Stimulated activated effector memory CD8-positive, alpha-beta T cell treated with anti-CD3 and anti-CD28 coated beads, Interleukin-12 subunit alpha, Interleukin-12 subunit beta, amount 100 ng/mL, for 72 hours (primary cell): ENCODE results near the gene LRGUK.

Experiments used
- ATAC-seq: fragments of 150-1000 bp; cut with Tn5 transposase; 2 replicates; pipeline ENCODE4 v1.10.0; 2021
- DNase-seq, 2 donors: peaks; one replicate each; pipeline ENCODE4 v3.0.0; 2021 to 2022; ENCODE audit warnings: low spot score in 2 of 2
- H3K27ac Mint-ChIP-seq: one replicate; pipeline ENCODE4 v1.8.0; 2022; ENCODE audit warnings: mild to moderate bottlenecking, mixed read lengths
- H3K36me3 Mint-ChIP-seq: one replicate; pipeline ENCODE4 v1.8.0; 2022; ENCODE audit warnings: mild to moderate bottlenecking, mixed read lengths
- H3K4me1 Mint-ChIP-seq: one replicate; pipeline ENCODE4 v1.8.0; 2022; ENCODE audit warnings: mixed read lengths
- H3K4me3 Mint-ChIP-seq: one replicate; pipeline ENCODE4 v1.8.0; 2022; ENCODE audit warnings: mild to moderate bottlenecking, mixed read lengths
- H3K9me3 Mint-ChIP-seq: one replicate; pipeline ENCODE4 v1.8.0; 2022; ENCODE audit warnings: mixed read lengths

The LRGUK gene

DNA sequence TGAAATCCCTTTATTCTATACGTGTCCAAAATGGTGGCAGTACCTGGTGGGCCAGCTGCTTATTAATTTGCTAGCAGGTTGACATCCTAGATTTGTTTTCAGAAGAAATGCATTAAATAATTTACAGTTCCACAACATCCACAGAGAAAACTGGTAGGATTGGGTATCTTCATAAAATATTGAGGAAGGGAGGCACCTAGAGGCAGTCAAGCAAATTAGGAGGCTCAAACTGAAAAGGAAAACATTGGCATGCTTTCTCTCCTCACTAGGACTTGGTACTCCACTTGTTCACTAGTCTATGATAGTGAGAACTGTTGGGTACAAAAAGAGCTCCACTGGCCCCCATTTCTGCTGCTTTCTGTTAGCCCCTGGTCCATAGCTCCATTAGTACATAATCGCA is 18.3 kb upstream of the LRGUK start:
- Mint-ChIP-seq H3K4me3 (no peak overlapping the region), H3K27ac (no peak overlapping the region), H3K36me3 (no peaks in the 10 kb centered on the region), H3K4me1 (no peaks in the 10 kb centered on the region), H3K9me3 (no peaks in the 10 kb centered on the region)
- ATAC-seq: no peak
- no peak for DNase-seq

DNA sequence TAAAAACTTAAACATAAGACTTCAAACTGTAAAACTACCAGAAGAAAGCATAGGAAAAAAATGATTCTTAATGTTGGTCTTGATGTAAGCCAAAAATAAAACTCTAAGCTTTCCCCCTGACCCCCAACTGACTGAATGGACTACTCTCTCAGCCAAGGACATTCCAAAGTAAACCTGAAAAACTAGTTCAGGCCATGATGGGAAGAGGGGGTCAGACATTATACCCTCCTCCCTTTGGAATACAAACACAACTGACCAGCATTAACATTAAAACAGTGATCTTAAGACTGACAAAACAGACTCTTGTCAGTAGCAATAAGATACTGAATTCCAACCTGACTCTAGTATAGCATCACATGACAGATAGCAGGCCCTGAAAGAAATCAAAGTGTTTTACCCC is 13.5 kb upstream of the LRGUK start:
- no peaks in the 10 kb centered on the region for H3K4me1 Mint-ChIP-seq
- no peak for ATAC-seq
- H3K4me3 Mint-ChIP-seq: no peak overlapping the region
- no peak overlapping the region for H3K27ac Mint-ChIP-seq
- H3K36me3 Mint-ChIP-seq: no peaks in the 10 kb centered on the region
- DNase-seq: no peak
- no peaks in the 10 kb centered on the region for H3K9me3 Mint-ChIP-seq

DNA sequence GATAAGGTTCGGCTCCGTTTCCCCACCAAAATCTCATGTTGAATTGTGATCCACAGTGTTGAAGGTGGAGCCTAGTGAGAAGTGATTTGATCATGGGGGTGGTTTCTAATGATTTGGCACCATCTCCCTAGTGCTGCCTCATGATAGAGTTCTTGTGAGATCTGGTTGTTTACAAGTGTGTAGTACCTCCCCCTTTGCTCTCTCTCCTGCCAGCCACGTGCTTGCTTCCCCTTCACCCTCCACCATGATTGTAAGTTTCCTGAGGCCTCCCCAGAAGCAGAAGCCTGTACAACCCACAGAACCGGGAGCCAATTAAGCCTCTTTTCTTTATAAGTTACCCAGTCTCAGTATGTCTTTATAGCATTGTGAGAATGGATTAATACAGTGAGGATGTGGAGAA is 12.1 kb upstream of the LRGUK start:
- DNase-seq: no peak
- Mint-ChIP-seq H3K4me3 (no peak overlapping the region), H3K9me3 (no peaks in the 10 kb centered on the region), H3K36me3 (no peaks in the 10 kb centered on the region), H3K27ac (no peak overlapping the region), H3K4me1 (no peaks in the 10 kb centered on the region)
- no peak for ATAC-seq

DNA sequence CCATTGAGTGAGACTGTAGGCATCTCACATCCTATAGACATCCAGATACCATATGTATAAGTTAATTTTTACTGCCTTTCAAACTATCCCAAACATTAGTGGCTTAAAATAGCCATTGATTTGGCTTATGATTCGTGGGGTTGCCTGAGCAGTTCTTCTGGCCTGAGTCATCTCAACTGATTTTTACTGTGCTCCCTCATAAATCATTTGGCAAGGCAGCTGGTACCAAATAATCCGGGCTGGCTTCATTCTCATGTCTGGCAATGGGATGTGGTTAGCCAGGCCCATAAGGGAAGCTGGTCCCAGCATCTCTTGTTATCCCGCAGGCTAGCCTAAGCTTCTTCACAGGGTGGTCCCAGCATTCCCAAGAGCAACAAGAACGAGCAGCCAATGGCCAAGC is 6.7 kb upstream of the LRGUK start:
- Mint-ChIP-seq H3K4me1 (no peaks in the 10 kb centered on the region), H3K4me3 (no peak overlapping the region), H3K36me3 (no peaks in the 10 kb centered on the region), H3K9me3 (no peaks in the 10 kb centered on the region), H3K27ac (no peak overlapping the region)
- no peak for ATAC-seq
- DNase-seq: no peak

DNA sequence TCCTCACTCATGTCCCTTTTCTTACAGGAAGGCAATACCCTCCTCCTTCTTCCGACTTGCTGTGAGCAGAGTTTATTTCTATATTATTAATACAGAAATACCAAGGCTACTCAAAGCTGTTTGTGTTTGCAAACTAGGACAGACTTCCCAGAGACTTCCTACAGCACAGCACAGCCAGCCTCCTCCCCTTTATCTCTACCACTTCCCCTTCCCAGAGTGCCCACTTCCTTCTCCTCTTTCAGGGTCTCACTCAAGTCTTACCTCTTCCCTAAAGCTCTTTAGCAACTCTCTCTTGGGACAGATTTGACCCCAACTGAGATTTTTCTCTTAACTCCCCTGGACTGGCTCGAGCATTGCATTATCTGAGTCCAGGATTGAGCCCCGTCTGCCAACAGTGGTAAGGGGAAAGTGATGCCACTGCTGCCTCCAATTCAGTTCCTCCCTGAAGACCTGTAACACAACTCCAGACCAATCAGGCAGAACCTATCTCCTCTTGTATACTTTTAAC is 5.5 kb upstream of the LRGUK start:
- H3K9me3 Mint-ChIP-seq: no peaks in the 10 kb centered on the region
- H3K4me1 Mint-ChIP-seq: peaks cover 1% of the 10 kb centered on the region
- H3K36me3 Mint-ChIP-seq: no peaks in the 10 kb centered on the region
- H3K4me3 Mint-ChIP-seq: no peak overlapping the region
- H3K27ac Mint-ChIP-seq: no peak overlapping the region
- DNase-seq (no peak), ATAC-seq (no peak)

DNA sequence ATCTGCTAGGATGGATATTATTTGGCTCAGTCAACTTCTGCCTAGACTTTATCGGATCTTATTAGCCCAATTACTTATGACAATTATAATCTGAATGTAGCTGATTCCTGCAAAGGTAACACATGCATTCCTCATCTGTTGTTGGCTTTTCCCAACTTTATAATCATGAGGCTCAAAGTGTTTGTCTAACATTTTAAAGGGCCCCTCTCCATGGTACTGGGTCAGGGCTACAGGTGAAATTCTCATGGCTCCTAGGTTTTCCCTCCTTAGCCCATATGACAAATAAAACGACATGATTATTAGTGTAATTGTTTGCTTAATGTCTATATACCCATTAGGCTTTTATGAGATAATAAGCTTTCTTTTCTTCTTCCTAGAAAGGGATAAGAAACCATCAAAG is 4.2 kb upstream of the LRGUK start:
- H3K4me1 Mint-ChIP-seq: peaks cover 13% of the 10 kb centered on the region
- ATAC-seq (no peak), DNase-seq (no peak)
- no peaks in the 10 kb centered on the region for H3K36me3 Mint-ChIP-seq
- no peak overlapping the region for H3K27ac Mint-ChIP-seq
- no peaks in the 10 kb centered on the region for H3K9me3 Mint-ChIP-seq
- no peak overlapping the region for H3K4me3 Mint-ChIP-seq

DNA sequence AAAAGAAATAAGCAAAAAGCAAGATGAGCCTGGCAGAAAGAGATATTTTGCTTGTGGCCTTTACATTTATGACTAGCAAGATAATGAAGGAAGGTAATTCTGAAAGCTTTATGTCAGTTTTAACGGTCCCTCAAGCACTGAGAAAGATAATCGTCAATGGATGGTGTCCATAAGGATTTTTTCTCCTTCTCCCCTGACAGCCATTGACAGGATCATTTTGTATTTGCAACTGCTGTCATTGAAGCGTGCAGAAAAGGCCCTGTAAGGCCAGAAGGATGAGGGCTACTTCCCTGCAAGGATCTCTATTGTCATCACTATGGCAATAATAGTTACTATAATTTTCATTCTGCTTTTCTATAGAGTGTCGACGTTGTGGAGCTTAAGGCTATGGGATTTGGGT is 994 bp upstream of the LRGUK start:
- ATAC-seq (no peak), DNase-seq (no peak)
- H3K27ac Mint-ChIP-seq: no peak overlapping the region
- H3K9me3 Mint-ChIP-seq: no peaks in the 10 kb centered on the region
- H3K36me3 Mint-ChIP-seq: no peaks in the 10 kb centered on the region
- peaks cover 19% of the 10 kb centered on the region for H3K4me1 Mint-ChIP-seq
- H3K4me3 Mint-ChIP-seq: no peak overlapping the region

DNA sequence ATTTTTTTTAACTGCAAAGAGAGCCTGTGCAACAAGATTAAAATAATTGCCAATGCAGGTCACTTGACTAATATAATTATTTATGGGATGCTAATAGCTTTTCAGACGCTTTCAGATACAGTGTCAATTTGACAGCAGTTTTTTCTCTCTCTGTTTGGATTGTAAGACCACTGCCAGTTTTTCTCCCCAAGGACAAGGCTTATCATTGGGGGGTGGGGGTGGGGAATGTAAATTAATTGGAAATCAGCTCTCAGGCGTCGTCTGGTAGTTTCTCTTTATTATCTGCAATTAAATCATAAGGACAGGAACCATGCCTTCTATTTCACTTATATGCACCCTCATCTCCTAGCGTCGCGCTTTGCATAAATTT is 559 bp upstream of the LRGUK start:
- H3K9me3 Mint-ChIP-seq: no peaks in the 10 kb centered on the region
- H3K4me3 Mint-ChIP-seq: peak overlapping the region; percentile 78
- peaks cover 19% of the 10 kb centered on the region for H3K4me1 Mint-ChIP-seq
- ATAC-seq (no peak), DNase-seq (no peak)
- H3K36me3 Mint-ChIP-seq: no peaks in the 10 kb centered on the region
- H3K27ac Mint-ChIP-seq: no peak overlapping the region

DNA sequence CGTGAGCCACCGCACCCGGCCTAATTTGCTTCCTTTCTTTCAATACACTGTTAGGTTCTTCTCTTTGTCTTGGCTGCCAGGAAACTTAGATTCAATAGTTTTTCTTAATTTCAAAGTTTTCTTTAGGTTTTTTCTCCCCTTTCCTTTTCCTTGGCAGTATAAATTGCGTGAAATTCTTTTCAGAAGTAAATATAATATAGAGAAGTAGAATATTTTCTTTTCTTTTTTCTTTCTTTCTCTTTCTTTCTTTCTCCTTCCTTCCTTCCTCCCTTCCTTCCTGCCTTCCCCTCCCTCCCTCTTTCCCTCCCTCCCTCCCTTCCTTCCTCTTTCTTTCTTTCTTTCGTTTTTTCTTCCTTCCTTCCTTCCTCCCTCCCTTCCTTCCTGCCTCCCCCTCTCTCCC is 1.7 kb downstream of the LRGUK start:
- H3K27ac Mint-ChIP-seq: no peak overlapping the region
- H3K4me3 Mint-ChIP-seq: peak overlapping the region; percentile 78
- no peaks in the 10 kb centered on the region for H3K36me3 Mint-ChIP-seq
- DNase-seq (no peak), ATAC-seq (no peak)
- no peaks in the 10 kb centered on the region for H3K9me3 Mint-ChIP-seq
- peaks cover 19% of the 10 kb centered on the region for H3K4me1 Mint-ChIP-seq

DNA sequence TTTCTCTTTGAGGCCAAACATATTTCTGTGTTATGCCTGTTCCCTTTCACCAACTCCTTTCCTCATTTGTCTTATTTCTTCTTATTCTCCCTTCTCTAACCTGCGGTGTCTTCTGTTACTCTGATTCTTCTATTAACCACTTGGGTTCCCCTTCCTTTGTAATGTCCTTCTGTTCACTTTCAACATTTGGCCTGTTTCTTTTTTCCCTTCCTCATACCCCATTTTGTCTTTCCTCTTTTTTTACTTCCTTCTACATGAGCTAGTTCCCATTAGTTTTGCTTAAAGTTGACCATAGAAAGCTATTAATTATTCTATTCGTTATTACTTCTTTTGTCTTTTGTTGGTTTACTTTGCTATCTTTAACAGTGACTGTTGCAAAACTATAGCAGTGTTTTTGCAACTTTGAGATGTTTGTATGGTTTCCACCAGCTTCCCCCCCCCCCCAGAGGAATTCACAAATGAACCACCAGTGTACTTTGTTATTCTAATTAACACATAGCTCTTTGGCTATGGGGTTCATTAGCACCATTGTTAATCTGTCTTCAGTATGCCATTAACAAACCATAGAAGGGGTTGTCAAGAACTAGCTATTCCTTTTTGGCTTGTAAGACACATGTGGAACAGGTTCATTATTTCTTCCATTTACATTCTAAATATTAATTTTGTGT is 2.9 kb downstream of the LRGUK start:
- Mint-ChIP-seq H3K9me3 (no peaks in the 10 kb centered on the region), H3K36me3 (no peaks in the 10 kb centered on the region), H3K27ac (no peak overlapping the region), H3K4me1 (peaks cover 19% of the 10 kb centered on the region), H3K4me3 (no peak overlapping the region)
- no peak for ATAC-seq
- DNase-seq: no peak

DNA sequence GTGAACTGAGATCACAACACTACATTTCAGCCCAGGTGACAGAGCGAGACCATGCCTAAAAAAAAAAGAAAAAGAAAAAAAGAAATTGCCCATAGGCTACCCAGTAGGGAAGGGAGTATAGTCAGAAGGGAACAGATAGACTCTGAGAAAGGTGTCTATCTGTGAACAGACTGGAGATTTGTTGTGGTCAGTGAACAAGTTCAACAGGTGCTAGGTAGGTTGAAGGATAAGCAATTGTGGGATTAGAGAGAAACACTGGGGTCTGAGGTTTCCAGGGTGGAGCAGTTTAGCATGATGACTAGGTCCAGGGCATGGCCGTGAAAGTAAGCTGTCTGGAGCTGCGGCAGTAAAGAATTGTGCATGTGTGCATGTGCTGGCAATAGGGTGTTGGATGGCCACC is 6.9 kb downstream of the LRGUK start:
- Mint-ChIP-seq H3K36me3 (no peaks in the 10 kb centered on the region), H3K9me3 (no peaks in the 10 kb centered on the region), H3K4me1 (no peaks in the 10 kb centered on the region), H3K27ac (no peak overlapping the region), H3K4me3 (no peak overlapping the region)
- DNase-seq: no peak
- no peak for ATAC-seq

DNA sequence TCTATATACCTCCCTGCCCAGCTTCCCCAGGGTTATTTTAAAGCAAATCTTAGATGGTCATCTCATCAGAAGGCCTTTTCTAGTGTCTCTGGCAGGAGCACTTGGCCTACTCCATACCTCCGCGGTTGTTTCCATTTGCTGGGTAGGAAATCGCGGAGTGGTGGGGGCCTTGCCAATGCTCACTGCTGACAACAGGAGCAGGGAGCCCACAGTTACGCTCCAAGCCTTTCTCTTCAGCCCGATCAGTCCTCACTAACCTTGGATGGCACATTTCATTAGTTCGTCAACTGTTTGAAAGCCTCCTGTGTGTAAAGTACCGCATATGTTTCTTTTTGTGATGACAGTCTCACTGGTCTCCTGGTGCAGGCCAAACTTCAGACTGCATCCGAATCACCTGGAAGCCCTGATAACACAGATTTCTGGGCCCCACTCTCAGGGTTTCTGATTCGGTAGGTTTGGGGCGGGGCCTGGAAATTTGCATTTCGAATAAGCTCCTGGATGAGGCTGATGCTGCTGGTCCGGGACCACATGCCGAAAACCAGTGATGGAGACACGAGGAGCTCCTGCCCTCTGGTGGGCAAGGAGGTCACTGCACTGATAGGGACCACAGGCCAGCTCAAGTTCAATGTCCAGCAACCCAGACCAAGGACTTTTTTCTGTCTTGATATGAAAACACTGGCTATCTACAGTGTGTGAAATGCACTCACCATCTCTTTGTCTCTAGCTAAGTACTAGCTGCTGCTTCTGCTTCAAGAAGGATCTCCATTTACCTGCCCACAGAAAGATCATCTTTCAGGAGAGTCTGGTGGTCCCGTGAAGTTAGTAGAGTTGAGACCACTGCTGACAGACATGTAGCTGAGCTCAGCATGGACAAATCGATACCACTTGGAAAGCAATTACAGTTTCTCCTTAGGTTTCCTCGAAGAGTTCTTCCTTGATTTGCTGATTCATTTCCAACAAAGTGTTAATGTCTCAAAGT is 14.0 kb downstream of the LRGUK start:
- Mint-ChIP-seq H3K27ac (no peak overlapping the region), H3K36me3 (no peaks in the 10 kb centered on the region), H3K4me1 (peaks cover 4% of the 10 kb centered on the region), H3K9me3 (no peaks in the 10 kb centered on the region), H3K4me3 (no peak overlapping the region)
- DNase-seq (peak; percentile 38 to 77), ATAC-seq (peak; percentile 76)

DNA sequence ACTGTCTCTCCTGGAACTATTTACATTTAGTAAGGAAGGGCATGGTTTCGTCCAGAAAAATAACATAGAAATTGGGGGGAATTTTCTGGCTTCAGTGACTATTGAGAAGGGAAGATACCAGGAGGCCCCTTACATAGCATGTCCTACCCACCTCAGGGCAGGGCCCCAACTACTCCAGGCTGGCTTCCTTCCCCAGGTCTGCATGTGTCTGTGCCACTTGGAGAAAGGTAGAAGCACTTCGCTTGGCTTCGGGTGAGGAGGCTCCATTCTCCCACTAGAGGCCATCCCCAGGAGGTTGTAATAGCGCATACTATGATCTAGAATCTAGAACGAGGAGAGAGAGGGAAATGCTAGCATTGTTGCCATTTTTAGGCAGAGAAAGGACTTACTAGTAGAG is 14.7 kb downstream of the LRGUK start:
- Mint-ChIP-seq H3K4me3 (no peak overlapping the region), H3K9me3 (no peaks in the 10 kb centered on the region), H3K4me1 (peaks cover 4% of the 10 kb centered on the region), H3K36me3 (no peaks in the 10 kb centered on the region), H3K27ac (no peak overlapping the region)
- no peak for DNase-seq
- no peak for ATAC-seq

DNA sequence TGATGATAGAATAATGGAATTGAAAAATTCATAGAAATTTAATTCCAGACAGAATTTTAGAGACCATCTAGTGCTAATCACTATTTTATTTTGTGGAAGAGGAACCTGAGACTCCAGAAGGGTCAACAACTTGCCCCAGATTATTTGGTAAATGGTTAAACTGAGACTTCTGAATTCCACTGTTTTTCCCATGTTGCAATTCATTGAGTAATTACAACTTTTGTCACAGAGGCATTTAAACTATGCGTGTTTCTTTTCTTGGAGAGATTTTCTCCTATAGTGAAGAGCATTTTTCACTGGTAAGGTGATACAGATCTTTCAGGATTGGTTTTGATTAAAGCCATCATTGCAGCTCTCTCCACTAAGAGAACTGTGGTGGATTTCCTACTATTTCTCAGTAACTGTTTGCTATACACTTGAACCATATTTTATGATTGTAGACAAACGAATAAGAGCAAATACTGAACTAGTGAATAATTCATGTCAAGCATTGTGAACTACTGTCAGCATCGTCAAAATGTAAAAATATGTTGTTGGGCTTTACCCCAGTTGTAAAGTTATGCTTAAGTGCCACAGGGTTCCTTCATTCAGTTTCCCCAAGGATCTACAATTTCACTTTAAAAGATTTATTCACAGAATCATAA is 26.5 kb downstream of the LRGUK start:
- no peaks in the 10 kb centered on the region for H3K36me3 Mint-ChIP-seq
- H3K27ac Mint-ChIP-seq: no peak overlapping the region
- no peak overlapping the region for H3K4me3 Mint-ChIP-seq
- no peaks in the 10 kb centered on the region for H3K9me3 Mint-ChIP-seq
- no peak for DNase-seq
- no peaks in the 10 kb centered on the region for H3K4me1 Mint-ChIP-seq
- ATAC-seq: no peak

DNA sequence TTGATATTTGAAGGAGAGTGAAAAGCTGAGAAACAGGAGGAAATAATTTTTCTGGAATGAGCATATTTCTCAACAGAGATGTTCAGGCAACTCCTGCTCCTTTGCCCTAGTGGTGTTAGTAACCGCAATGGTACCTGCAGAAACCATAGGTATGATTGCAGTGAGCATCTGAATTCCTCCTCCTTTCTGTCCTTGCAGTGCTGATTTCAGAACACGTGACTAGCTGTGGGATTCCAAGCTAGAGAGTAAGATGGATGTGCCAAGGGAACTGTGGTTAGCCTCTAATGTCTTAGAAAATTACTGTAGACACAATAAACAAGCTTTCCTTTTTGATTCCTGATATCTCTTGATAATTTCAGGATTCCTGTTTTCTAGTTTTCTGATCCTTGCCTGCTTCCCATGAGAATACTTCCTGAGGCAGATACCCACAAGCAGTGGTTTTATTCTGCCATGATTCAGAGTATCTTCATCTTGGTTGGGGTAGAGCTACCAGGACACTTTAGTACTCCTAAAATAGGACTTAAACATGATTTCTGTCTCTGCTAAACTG is 27.5 kb downstream of the LRGUK start:
- no peak for DNase-seq
- Mint-ChIP-seq H3K27ac (no peak overlapping the region), H3K4me3 (no peak overlapping the region), H3K4me1 (no peaks in the 10 kb centered on the region), H3K36me3 (no peaks in the 10 kb centered on the region), H3K9me3 (no peaks in the 10 kb centered on the region)
- ATAC-seq: no peak
